Mucosa of rectum (tissue), 2 donors: ENCODE data around the gene ADAMTS17.

ENCODE experiments used
- H3K27ac ChIP-seq, 2 donors: one replicate each; pipeline ENCODE4 v1.7.0; 2013; ENCODE audit warnings: inconsistent platforms in 2 of 2, low read depth in 2 of 2, low read length in 2 of 2
- H3K27me3 ChIP-seq, 2 donors: one replicate each; pipeline ENCODE4 v1.7.0; 2013; ENCODE audit warnings: low read length in 2 of 2; ENCODE audit not compliant: control insufficient read depth in 2 of 2, insufficient read depth in 2 of 2
- H3K36me3 ChIP-seq, 2 donors: one replicate each; pipeline ENCODE4 v1.7.0; 2013; ENCODE audit warnings: low read length in 2 of 2; ENCODE audit not compliant: control insufficient read depth in 2 of 2, insufficient read depth in 2 of 2
- H3K4me1 ChIP-seq, 2 donors: one replicate each; pipeline ENCODE4 v1.7.0; 2013; ENCODE audit warnings: low read length in 2 of 2, mild to moderate bottlenecking in 1 of 2; ENCODE audit not compliant: control insufficient read depth in 2 of 2, insufficient read depth in 2 of 2
- H3K4me3 ChIP-seq, 2 donors: one replicate each; pipeline ENCODE4 v1.7.0; 2013; ENCODE audit warnings: low read length in 2 of 2
- H3K9ac ChIP-seq, 2 donors: one replicate each; pipeline ENCODE4 v1.7.0; 2013; ENCODE audit warnings: low read length in 2 of 2, low read depth in 1 of 2, mild to moderate bottlenecking in 1 of 2
- H3K9me3 ChIP-seq, 2 donors: one replicate each; pipeline ENCODE4 v1.7.0; 2013; ENCODE audit warnings: low read length in 2 of 2; ENCODE audit not compliant: control insufficient read depth in 2 of 2
- donor health status: healthy.
- donor health status: Normal muscosa, but diverticular disease.

The ADAMTS17 gene

DNA sequence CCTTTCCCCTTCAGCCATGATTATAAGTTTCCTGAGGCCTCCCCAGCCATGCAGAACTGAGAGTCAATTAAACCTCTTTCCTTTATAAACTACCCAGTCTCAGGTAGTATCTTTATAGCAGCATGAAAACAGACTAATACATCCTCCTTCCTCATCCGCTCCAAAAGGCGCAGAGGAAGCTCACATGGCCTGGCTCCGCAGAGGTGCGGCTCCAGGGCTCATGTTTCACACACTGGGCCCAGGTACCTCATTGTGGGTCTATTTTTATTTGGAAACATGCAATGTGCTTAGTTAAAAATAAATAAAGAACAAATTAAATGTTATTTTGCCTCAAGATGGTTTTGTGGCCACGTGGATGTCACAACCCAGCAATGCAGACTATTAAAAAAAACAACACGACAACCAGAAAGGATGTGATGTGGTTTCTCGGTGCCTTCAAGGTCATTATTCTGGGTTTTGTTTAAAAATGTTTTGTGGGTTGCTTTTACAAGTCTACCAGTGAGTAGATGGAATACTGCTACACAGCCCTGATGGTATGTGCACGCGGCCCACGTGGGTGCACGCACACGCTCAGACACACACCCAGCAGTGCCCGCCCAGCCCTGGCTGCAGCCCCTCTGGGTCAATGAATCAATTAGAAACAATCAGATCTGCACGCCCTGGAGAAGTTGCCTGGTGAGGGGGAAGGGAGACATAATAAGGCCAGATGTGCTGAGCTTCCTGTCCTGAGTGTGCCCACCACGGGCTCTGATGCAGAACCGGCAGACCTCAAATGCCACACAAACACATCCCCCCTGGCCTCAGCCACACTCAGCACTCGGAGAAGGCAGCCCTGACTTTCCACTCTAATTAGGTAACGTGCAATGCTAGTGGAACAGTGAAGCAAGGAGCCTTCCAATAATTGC, 140.1 kb downstream of the ADAMTS17 start:
- H3K27me3 ChIP-seq, result no peaks in the 10 kb centered on the region
- no peak overlapping the region for H3K27ac ChIP-seq
- H3K9me3 ChIP-seq, result no peaks in the 10 kb centered on the region
- H3K4me1 ChIP-seq, result peaks cover 12 to 43% of the 10 kb centered on the region in 2 donors
- peak overlapping the region in 1 of 2 donors; percentile 29 for H3K4me3 ChIP-seq
- H3K36me3 ChIP-seq, result no peaks in the 10 kb centered on the region
- H3K9ac ChIP-seq, result no peak overlapping the region

- Histone ChIP-seq H3K36me3 (no peaks in the 10 kb centered on the region), H3K4me1 (peaks cover 12 to 38% of the 10 kb centered on the region in 2 donors), H3K4me3 (no peak overlapping the region), H3K27me3 (no peaks in the 10 kb centered on the region), H3K27ac (no peak overlapping the region), H3K9ac (no peak overlapping the region), H3K9me3 (no peaks in the 10 kb centered on the region)
Measured at GRCh38 chr15:100200287-100200880, 141.4 kb downstream of the ADAMTS17 start.

- no peaks in the 10 kb centered on the region for H3K9me3 ChIP-seq
- peaks cover 10 to 34% of the 10 kb centered on the region in 2 donors for H3K4me1 ChIP-seq
- no peaks in the 10 kb centered on the region for H3K36me3 ChIP-seq
- H3K27me3 ChIP-seq, result no peaks in the 10 kb centered on the region
- H3K4me3 ChIP-seq, result no peak overlapping the region
- H3K9ac ChIP-seq, result no peak overlapping the region
- no peak overlapping the region for H3K27ac ChIP-seq
Measured at GRCh38 chr15:100199711-100200286, 142.0 kb downstream of the ADAMTS17 start.

DNA sequence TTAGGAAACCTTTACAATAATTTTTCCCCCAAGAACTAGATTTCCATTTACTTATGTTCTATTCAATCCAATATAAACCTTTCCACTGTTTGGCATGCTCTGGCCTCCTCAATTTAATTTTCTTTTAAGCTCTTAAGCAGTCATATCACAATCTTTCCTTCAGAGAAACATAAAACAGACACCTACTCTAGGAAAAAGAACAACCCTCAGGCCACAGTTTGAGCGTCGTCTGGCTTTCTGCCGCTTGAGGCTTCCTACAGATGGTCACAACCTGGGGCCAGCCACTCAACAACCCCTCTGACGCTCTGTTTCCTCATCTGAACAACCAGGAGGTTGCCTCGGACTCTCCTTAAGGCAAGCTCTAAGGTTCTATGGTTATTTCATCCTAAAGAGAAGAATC, 143.3 kb downstream of the ADAMTS17 start:
- H3K4me1 ChIP-seq, result peaks cover 10 to 34% of the 10 kb centered on the region in 2 donors
- no peak overlapping the region for H3K27ac ChIP-seq
- no peaks in the 10 kb centered on the region for H3K27me3 ChIP-seq
- H3K4me3 ChIP-seq, result no peak overlapping the region
- H3K36me3 ChIP-seq, result no peaks in the 10 kb centered on the region
- H3K9ac ChIP-seq, result no peak overlapping the region
- H3K9me3 ChIP-seq, result no peaks in the 10 kb centered on the region

GRCh38 chr15:100196326-100197058, 145.3 kb downstream of the ADAMTS17 start:
- Histone ChIP-seq H3K36me3 (no peaks in the 10 kb centered on the region), H3K27me3 (no peaks in the 10 kb centered on the region), H3K4me1 (peaks cover 4 to 23% of the 10 kb centered on the region in 2 donors), H3K9me3 (no peaks in the 10 kb centered on the region), H3K9ac (no peak overlapping the region), H3K4me3 (peak overlapping the region in 1 of 2 donors; percentile 13), H3K27ac (no peak overlapping the region)

DNA sequence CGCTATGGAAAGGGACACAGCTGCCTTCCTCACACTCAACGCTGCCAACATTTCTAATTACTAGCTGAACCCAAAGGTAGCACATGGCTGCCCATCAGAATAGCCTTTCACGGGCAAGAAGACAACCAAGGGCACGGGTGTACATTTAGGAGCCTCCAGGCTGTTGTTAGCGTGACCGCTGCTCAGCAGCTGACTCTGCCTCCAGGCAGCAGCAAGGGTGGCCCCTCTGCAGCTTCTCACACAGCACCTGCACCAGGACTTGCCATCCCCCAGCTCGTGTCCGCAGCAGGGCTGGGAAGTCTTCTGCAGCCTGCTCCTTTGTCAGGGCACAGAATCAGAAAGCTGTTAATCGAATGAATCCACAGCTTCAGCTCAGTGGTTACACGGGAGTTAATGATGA, 146.8 kb downstream of the ADAMTS17 start:
- Histone ChIP-seq H3K27ac (no peak overlapping the region), H3K4me3 (no peak overlapping the region), H3K9ac (no peak overlapping the region)

GRCh38 chr15:100193277-100193860, 148.4 kb downstream of the ADAMTS17 start:
- Histone ChIP-seq H3K4me3 (no peak overlapping the region), H3K27me3 (no peaks in the 10 kb centered on the region), H3K36me3 (no peaks in the 10 kb centered on the region), H3K9me3 (no peaks in the 10 kb centered on the region), H3K9ac (no peak overlapping the region), H3K4me1 (peaks cover 3 to 10% of the 10 kb centered on the region in 2 donors), H3K27ac (no peak overlapping the region)

More for the DNA sequence above, 146.8 kb downstream of the ADAMTS17 start:
- Histone ChIP-seq H3K27me3 (no peaks in the 10 kb centered on the region), H3K36me3 (no peaks in the 10 kb centered on the region), H3K9me3 (no peaks in the 10 kb centered on the region), H3K4me1 (peaks cover 3 to 14% of the 10 kb centered on the region in 2 donors)

GRCh38 chr15:100192097-100193080, 149.4 kb downstream of the ADAMTS17 start:
- Histone ChIP-seq H3K27ac (no peak overlapping the region), H3K4me3 (no peak overlapping the region), H3K9me3 (no peaks in the 10 kb centered on the region), H3K4me1 (peaks cover 3 to 10% of the 10 kb centered on the region in 2 donors), H3K9ac (no peak overlapping the region), H3K36me3 (no peaks in the 10 kb centered on the region), H3K27me3 (no peaks in the 10 kb centered on the region)

GRCh38 chr15:100191161-100191560, 150.6 kb downstream of the ADAMTS17 start:
- Histone ChIP-seq H3K27me3 (no peaks in the 10 kb centered on the region), H3K36me3 (no peaks in the 10 kb centered on the region), H3K4me3 (no peak overlapping the region), H3K27ac (no peak overlapping the region), H3K9me3 (no peaks in the 10 kb centered on the region), H3K9ac (no peak overlapping the region), H3K4me1 (peaks cover 2 to 4% of the 10 kb centered on the region in 2 donors)
